Transverse colon (tissue), 4 donors: Measurements from ENCODE around the gene SERGEF.

ENCODE experiments used
- CTCF ChIP-seq, 5 experiments: fragments of 200-600 bp in 3 of 5; fragments of 450-650 bp in 2 of 5; sonication (generic) in 3 of 5; IDR thresholded peaks; 1 replicate in 2 of 5; 2 replicates in 3 of 5; pipeline ENCODE4 v1.5.1; 2016 to 2017; ENCODE audit warnings: antibody characterized with exemption in 5 of 5, inconsistent platforms in 3 of 5, mild to moderate bottlenecking in 2 of 5, moderate library complexity in 1 of 5
- EP300 ChIP-seq: sonication (generic); formaldehyde crosslinking; IDR thresholded peaks from one replicate; pipeline ENCODE4 v1.6.1; 2017; ENCODE audit warnings: antibody characterized with exemption, low read depth
- POLR2A ChIP-seq: fragments of 450-650 bp; IDR thresholded peaks from one replicate; pipeline ENCODE4 v1.6.1; 2016; ENCODE audit warnings: antibody characterized with exemption, mild to moderate bottlenecking, moderate library complexity
- POLR2AphosphoS5 ChIP-seq, 3 donors: sonication (generic); formaldehyde crosslinking; IDR thresholded peaks; one replicate each; pipeline ENCODE4 v1.6.1; 2016; ENCODE audit warnings: antibody characterized with exemption in 3 of 3

- TF ChIP-seq CTCF (IDR thresholded peaks at IDR 0.05) (no peak), POLR2AphosphoS5 (IDR thresholded peaks at IDR 0.05) (no peak), POLR2A (no peak), EP300 (no peak)
Observed at GRCh38 chr11:17948296-17948695, 64.6 kb downstream of the SERGEF start.
